ENCODE measurements around the gene BNC1.
"Not testable (repeated sequence)": the region's sequence is repeated elsewhere in the genome, so short reads cannot be mapped to it uniquely, and the experiment has no call there.

Gene BNC1

DNA sequence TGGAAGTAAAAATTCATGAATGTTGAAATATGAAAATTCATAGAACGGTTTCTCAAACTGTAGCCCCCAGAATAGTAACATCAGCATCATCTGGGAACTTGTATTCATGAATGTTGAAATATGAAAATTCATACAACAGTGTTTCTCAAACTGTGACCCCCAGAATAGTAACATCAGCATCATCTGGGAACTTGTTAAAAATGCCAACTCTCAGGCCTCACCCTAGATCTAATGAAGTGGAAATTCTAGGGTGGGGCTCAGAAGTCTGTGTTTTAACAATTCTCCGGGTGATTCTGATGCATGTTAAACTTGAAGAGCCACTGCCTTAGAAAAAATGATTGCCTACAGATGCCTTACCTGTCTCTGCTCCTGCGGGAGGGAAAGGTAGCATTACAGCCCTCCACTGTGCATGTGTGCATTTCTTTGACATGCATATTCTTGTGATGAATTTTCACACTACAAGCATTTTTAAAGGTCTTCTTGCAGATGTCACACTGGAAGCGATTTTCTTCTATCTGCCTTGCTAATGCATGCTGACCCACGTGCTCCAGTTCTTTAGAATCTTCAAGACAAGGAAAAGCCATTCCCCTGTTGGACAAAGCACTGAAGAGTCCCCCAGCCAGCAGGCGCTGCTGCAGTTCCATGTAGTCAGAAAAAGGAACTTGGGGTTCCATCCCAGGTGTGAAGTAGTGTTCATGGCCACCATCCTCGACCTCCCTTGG, 21.7 kb downstream of the BNC1 start:
- no peaks in the 10 kb centered on the region for H3K4me1 ChIP-seq (ENCODE audit: control insufficient read depth, insufficient read depth, low read length)
- WGBS, 2 experiments = 88 to 94% methylated on average over 7 of the region's 7 CpGs
- no peaks in the 10 kb centered on the region for H3K9me3 ChIP-seq (ENCODE audit: control insufficient read depth, low read length)
- H3K4me3 ChIP-seq (ENCODE audit: insufficient read depth, low read depth, low read length) = no peak overlapping the region
- H3K27me3 ChIP-seq (ENCODE audit: control insufficient read depth, insufficient read depth, low read length, poor library complexity, severe bottlenecking) = no peaks in the 10 kb centered on the region
- no peaks in the 10 kb centered on the region for H3K36me3 ChIP-seq (ENCODE audit: control insufficient read depth, insufficient read depth, low read length)
- H3K27ac ChIP-seq (ENCODE audit: insufficient read depth, low read depth, low read length, poor library complexity, severe bottlenecking) = no peak overlapping the region

- not testable (repeated sequence) for H3K36me3 ChIP-seq (ENCODE audit: control insufficient read depth, insufficient read depth, low read length); H3K9me3 ChIP-seq (ENCODE audit: control insufficient read depth, low read length); H3K27me3 ChIP-seq (ENCODE audit: control insufficient read depth, insufficient read depth, low read length, poor library complexity, severe bottlenecking); H3K27ac ChIP-seq (ENCODE audit: insufficient read depth, low read depth, low read length, poor library complexity, severe bottlenecking); H3K4me1 ChIP-seq (ENCODE audit: control insufficient read depth, insufficient read depth, low read length); H3K4me3 ChIP-seq (ENCODE audit: insufficient read depth, low read depth, low read length)
- whole genome bisulfite sequencing, 2 experiments = 92 to 95% methylated on average over 6 of the region's 6 CpGs
These were observed 22.3 kb downstream of the BNC1 start for GRCh38 chr15:83262181-83262580.

GRCh38 chr15:83250781-83251180, 33.7 kb downstream of the BNC1 start:
- H3K4me3 ChIP-seq (ENCODE audit: insufficient read depth, low read depth, low read length) = no peak overlapping the region
- peaks cover 8% of the 10 kb centered on the region for H3K4me1 ChIP-seq (ENCODE audit: control insufficient read depth, insufficient read depth, low read length)
- H3K27me3 ChIP-seq (ENCODE audit: control insufficient read depth, insufficient read depth, low read length, poor library complexity, severe bottlenecking) = peaks cover 3% of the 10 kb centered on the region
- H3K9me3 ChIP-seq (ENCODE audit: control insufficient read depth, low read length) = no peaks in the 10 kb centered on the region
- no peak overlapping the region for H3K27ac ChIP-seq (ENCODE audit: insufficient read depth, low read depth, low read length, poor library complexity, severe bottlenecking)
- H3K36me3 ChIP-seq (ENCODE audit: control insufficient read depth, insufficient read depth, low read length) = no peaks in the 10 kb centered on the region

DNA sequence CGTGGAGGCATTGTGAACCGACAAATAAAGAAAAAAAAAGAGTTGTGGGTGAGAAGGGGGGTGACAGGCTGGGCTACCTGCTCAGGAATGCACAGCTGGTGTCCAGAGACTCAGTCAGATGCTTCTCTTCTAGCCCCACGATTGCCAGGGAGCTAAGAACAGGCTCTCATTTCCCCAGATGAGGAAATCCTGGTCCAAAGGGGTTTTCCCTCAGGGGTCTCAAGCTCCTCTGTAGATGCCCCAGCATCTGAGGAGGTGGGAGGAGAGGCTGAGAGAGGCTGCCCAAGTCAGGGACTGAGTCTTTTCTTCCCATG, 35.5 kb downstream of the BNC1 start:
- 8 to 15% methylated on average over 3 of the region's 3 CpGs for WGBS, 2 experiments
- Histone ChIP-seq H3K27me3 (ENCODE audit: control insufficient read depth, insufficient read depth, low read length, poor library complexity, severe bottlenecking) (peaks cover 3% of the 10 kb centered on the region), H3K36me3 (ENCODE audit: control insufficient read depth, insufficient read depth, low read length) (no peaks in the 10 kb centered on the region), H3K4me3 (ENCODE audit: insufficient read depth, low read depth, low read length) (no peak overlapping the region), H3K9me3 (ENCODE audit: control insufficient read depth, low read length) (no peaks in the 10 kb centered on the region), H3K27ac (ENCODE audit: insufficient read depth, low read depth, low read length, poor library complexity, severe bottlenecking) (no peak overlapping the region), H3K4me1 (ENCODE audit: control insufficient read depth, insufficient read depth, low read length) (peaks cover 8% of the 10 kb centered on the region)

- Histone ChIP-seq H3K27me3 (ENCODE audit: control insufficient read depth, insufficient read depth, low read length, poor library complexity, severe bottlenecking) (peaks cover 2% of the 10 kb centered on the region), H3K27ac (ENCODE audit: insufficient read depth, low read depth, low read length, poor library complexity, severe bottlenecking) (no peak overlapping the region), H3K36me3 (ENCODE audit: control insufficient read depth, insufficient read depth, low read length) (no peaks in the 10 kb centered on the region), H3K9me3 (ENCODE audit: control insufficient read depth, low read length) (no peaks in the 10 kb centered on the region), H3K4me1 (ENCODE audit: control insufficient read depth, insufficient read depth, low read length) (peaks cover 8% of the 10 kb centered on the region), H3K4me3 (ENCODE audit: insufficient read depth, low read depth, low read length) (no peak overlapping the region)
- 45 to 50% methylated on average over 11 of the region's 11 CpGs for WGBS, 2 experiments
These were observed 36.1 kb downstream of the BNC1 start for GRCh38 chr15:83248151-83249029.

DNA sequence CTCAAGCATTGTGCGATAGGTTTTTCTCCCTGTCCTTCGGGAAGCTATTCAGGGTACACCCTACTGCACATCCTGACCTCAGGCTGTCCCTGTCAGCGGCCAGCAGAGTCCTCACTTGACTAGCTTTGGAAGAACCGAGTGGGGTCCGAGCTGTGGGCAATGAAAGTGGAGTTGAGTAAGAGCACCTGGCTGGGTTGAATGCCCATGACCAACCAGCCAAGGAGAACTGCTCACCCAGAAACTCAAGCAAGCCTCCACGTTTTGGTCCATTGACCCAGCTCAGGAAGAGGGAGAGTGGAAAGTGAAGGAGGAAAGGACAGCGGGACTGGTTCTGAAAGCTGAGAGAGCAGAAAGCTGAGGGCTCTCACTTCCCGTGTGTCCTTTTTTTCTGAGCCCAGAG, 40.8 kb downstream of the BNC1 start:
- 85 to 86% methylated on average over 8 of the region's 8 CpGs for WGBS, 2 experiments
- Histone ChIP-seq H3K9me3 (ENCODE audit: control insufficient read depth, low read length) (no peaks in the 10 kb centered on the region), H3K4me3 (ENCODE audit: insufficient read depth, low read depth, low read length) (no peak overlapping the region), H3K36me3 (ENCODE audit: control insufficient read depth, insufficient read depth, low read length) (no peaks in the 10 kb centered on the region), H3K27ac (ENCODE audit: insufficient read depth, low read depth, low read length, poor library complexity, severe bottlenecking) (no peak overlapping the region), H3K27me3 (ENCODE audit: control insufficient read depth, insufficient read depth, low read length, poor library complexity, severe bottlenecking) (no peaks in the 10 kb centered on the region), H3K4me1 (ENCODE audit: control insufficient read depth, insufficient read depth, low read length) (peaks cover under 1% of the 10 kb centered on the region)

DNA sequence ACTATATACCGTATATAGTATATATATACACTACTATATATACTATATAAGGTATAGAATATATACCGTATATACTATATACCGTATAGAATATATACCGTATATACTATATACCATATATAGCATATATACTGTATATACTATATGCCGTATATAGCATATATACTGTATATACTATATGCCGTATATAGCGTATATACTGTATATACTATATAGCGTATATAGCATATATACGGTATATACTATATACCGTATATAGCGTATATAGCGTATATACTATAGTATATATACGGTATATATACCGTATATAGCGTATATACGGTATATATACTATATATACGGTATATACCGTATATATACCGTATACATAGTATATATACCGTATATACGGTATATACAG, 54.2 kb downstream of the BNC1 start:
- WGBS, 2 experiments = 90% methylated on average over 10 of the region's 21 CpGs; no CpG with 5 or more reads in 1 of the 2 experiments
- Histone ChIP-seq H3K9me3 (ENCODE audit: control insufficient read depth, low read length) (no peaks in the 10 kb centered on the region), H3K36me3 (ENCODE audit: control insufficient read depth, insufficient read depth, low read length) (no peaks in the 10 kb centered on the region), H3K4me3 (ENCODE audit: insufficient read depth, low read depth, low read length) (no peak overlapping the region), H3K4me1 (ENCODE audit: control insufficient read depth, insufficient read depth, low read length) (no peaks in the 10 kb centered on the region), H3K27ac (ENCODE audit: insufficient read depth, low read depth, low read length, poor library complexity, severe bottlenecking) (no peak overlapping the region), H3K27me3 (ENCODE audit: control insufficient read depth, insufficient read depth, low read length, poor library complexity, severe bottlenecking) (no peaks in the 10 kb centered on the region)

GRCh38 chr15:83225449-83225848, 59.0 kb downstream of the BNC1 start:
- Histone ChIP-seq H3K36me3 (ENCODE audit: control insufficient read depth, insufficient read depth, low read length) (no peaks in the 10 kb centered on the region), H3K27me3 (ENCODE audit: control insufficient read depth, insufficient read depth, low read length, poor library complexity, severe bottlenecking) (no peaks in the 10 kb centered on the region), H3K9me3 (ENCODE audit: control insufficient read depth, low read length) (no peaks in the 10 kb centered on the region), H3K4me3 (ENCODE audit: insufficient read depth, low read depth, low read length) (no peak overlapping the region), H3K4me1 (ENCODE audit: control insufficient read depth, insufficient read depth, low read length) (no peaks in the 10 kb centered on the region), H3K27ac (ENCODE audit: insufficient read depth, low read depth, low read length, poor library complexity, severe bottlenecking) (no peak overlapping the region)
- WGBS, 2 experiments = 90 to 91% methylated on average over 9 of the region's 9 CpGs

- WGBS, 2 experiments = 94 to 96% methylated on average over 9 of the region's 9 CpGs
- H3K27ac ChIP-seq (ENCODE audit: insufficient read depth, low read depth, low read length, poor library complexity, severe bottlenecking); H3K4me3 ChIP-seq (ENCODE audit: insufficient read depth, low read depth, low read length); H3K4me1 ChIP-seq (ENCODE audit: control insufficient read depth, insufficient read depth, low read length); H3K36me3 ChIP-seq (ENCODE audit: control insufficient read depth, insufficient read depth, low read length); H3K9me3 ChIP-seq (ENCODE audit: control insufficient read depth, low read length); H3K27me3 ChIP-seq (ENCODE audit: control insufficient read depth, insufficient read depth, low read length, poor library complexity, severe bottlenecking): not testable (repeated sequence)
These were observed 62.7 kb downstream of the BNC1 start for GRCh38 chr15:83221781-83222180.

DNA sequence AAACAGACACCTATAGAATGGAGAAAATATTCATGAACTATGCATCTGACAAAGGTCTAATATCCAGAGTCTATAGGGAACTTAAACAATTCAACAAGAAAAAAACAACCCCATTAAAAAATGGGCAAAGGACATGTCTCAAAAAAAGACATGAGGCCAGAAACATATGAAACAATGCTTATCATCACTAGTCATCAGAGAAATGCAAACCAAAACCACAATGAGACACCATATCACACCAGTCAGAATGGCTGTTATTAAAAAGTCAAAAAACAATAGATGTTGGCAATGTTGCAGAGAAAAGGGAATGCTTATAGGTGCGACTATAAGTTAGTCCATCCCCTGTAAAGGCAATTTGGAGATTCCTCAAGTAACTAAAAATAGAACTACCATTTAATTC, 65.4 kb downstream of the BNC1 start:
- Histone ChIP-seq H3K4me1 (ENCODE audit: control insufficient read depth, insufficient read depth, low read length) (no peaks in the 10 kb centered on the region), H3K36me3 (ENCODE audit: control insufficient read depth, insufficient read depth, low read length) (no peaks in the 10 kb centered on the region), H3K27me3 (ENCODE audit: control insufficient read depth, insufficient read depth, low read length, poor library complexity, severe bottlenecking) (no peaks in the 10 kb centered on the region), H3K27ac (ENCODE audit: insufficient read depth, low read depth, low read length, poor library complexity, severe bottlenecking) (no peak overlapping the region), H3K4me3 (ENCODE audit: insufficient read depth, low read depth, low read length) (no peak overlapping the region), H3K9me3 (ENCODE audit: control insufficient read depth, low read length) (no peaks in the 10 kb centered on the region)
- whole genome bisulfite sequencing, 2 experiments = 83 to 89% methylated on average over 1 of the region's 1 CpG

Data from ectodermal cell (in vitro differentiated cells).